Stimulated activated naive CD8-positive, alpha-beta T cell treated with anti-CD3 and anti-CD28 coated beads, Interleukin-15, Interleukin-2, amounts not matched to agents 100 ng/mL and 50 ng/mL, for 24 hours (primary cell): ENCODE data around the gene AGO1.

Source experiments
- H3K27ac Mint-ChIP-seq: one replicate; pipeline ENCODE4 v1.8.0; 2021; ENCODE audit warnings: mild to moderate bottlenecking, mixed read lengths
- H3K27me3 Mint-ChIP-seq: one replicate; pipeline ENCODE4 v1.8.0; 2021; ENCODE audit warnings: mixed read lengths
- H3K36me3 Mint-ChIP-seq: one replicate; pipeline ENCODE4 v1.8.0; 2021; ENCODE audit warnings: low read depth, mixed read lengths
- H3K4me1 Mint-ChIP-seq: one replicate; pipeline ENCODE4 v1.8.0; 2021; ENCODE audit warnings: low read depth, mixed read lengths
- H3K4me3 Mint-ChIP-seq: one replicate; pipeline ENCODE4 v1.8.0; 2021; ENCODE audit warnings: mild to moderate bottlenecking, mixed read lengths
- H3K9me3 Mint-ChIP-seq: one replicate; pipeline ENCODE4 v1.8.0; 2021; ENCODE audit warnings: mixed read lengths

AGO1 gene

GRCh38 chr1:35924838-35925237, 41.8 kb downstream of the AGO1 start:
- Mint-ChIP-seq H3K27me3 (no peaks in the 10 kb centered on the region), H3K9me3 (no peaks in the 10 kb centered on the region), H3K36me3 (peaks cover 15% of the 10 kb centered on the region), H3K4me1 (peaks cover 5% of the 10 kb centered on the region), H3K27ac (no peak overlapping the region), H3K4me3 (no peak overlapping the region)

DNA sequence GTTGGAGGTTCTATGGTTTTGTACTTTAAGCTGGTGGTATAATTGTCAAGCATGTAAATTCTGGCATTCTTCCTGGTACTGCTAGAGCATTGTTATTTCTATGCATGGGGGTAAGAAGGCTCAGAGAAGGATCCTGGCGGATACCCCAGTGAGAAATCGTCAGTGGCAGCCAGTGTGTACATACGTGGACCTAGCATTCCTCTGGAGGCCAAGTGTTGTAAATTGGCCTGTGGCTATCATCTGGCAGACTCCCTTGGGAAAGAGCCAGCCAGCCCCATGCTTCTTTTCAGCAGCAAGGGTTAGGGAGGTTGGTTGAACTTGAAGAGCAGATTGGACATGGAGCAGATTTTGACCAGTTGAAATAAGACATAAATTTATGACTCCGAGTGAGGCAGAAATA, 42.7 kb downstream of the AGO1 start:
- Mint-ChIP-seq H3K4me1 (peaks cover 11% of the 10 kb centered on the region), H3K4me3 (no peak overlapping the region), H3K27me3 (no peaks in the 10 kb centered on the region), H3K9me3 (no peaks in the 10 kb centered on the region), H3K36me3 (peaks cover 8% of the 10 kb centered on the region), H3K27ac (no peak overlapping the region)

- Mint-ChIP-seq H3K27me3 (no peaks in the 10 kb centered on the region), H3K9me3 (no peaks in the 10 kb centered on the region), H3K36me3 (peaks cover 3% of the 10 kb centered on the region), H3K4me3 (no peak overlapping the region), H3K4me1 (peaks cover 21% of the 10 kb centered on the region), H3K27ac (no peak overlapping the region)
Measured at GRCh38 chr1:35927472-35927871, 44.5 kb downstream of the AGO1 start.

DNA sequence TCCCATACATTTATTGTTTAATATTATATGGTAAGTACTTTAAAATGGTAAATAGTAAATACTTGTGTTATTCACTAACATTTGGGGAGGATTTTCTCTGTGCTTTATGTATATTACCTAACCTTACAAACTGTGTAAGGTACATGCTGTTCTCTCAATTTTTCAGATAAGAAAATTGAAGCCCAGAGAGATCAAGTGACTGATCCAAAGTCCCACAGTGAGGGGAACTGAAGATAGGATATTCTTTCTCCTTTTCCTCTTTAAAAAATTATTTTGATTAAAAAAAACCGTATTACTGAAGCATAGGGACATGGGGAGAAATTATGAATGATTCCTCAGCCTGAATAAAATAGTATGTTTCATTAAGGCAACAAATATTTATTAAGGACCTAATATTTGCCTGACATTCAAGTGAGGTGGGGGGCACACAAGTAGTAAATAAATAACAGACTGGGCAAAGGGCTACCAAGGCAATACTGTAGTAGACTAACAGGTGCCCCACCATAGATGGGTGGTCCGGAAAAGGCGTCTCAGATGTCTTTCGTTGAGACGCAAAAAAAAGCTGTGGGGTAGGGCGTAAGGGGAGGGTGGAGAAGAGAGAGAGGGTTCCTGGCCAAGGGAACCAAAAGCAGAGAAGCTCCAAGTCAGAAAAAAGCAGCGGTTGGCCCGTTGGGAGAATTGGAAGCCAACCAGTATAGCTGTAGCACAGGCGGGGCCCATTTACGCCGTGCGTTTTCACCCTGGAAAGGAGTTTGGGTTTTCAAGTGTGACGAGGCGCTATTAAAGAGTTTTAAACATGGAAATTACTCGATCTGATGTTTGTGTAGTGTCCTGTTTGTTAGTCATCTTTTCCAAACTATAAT, 47.0 kb downstream of the AGO1 start:
- Mint-ChIP-seq H3K27ac (peak overlapping the region; percentile 97), H3K27me3 (no peaks in the 10 kb centered on the region), H3K9me3 (no peaks in the 10 kb centered on the region), H3K4me3 (peak overlapping the region; percentile 98), H3K36me3 (peaks cover 7% of the 10 kb centered on the region), H3K4me1 (peaks cover 39% of the 10 kb centered on the region)

GRCh38 chr1:35930593-35931445, 47.8 kb downstream of the AGO1 start, which contains the start of gene AGO3:
Gene AGO3, plus strand, starts transcription at chr1:35931105. Its CDS starts 322 bp downstream, at chr1:35931427.
- peaks cover 43% of the 10 kb centered on the region for H3K4me1 Mint-ChIP-seq
- H3K27ac Mint-ChIP-seq: peak within 1 kb of the TSS; percentile 97
- H3K4me3 Mint-ChIP-seq: peak within 1 kb of the TSS; percentile 98
- H3K9me3 Mint-ChIP-seq: no peaks in the 10 kb centered on the region
- no peaks in the 10 kb centered on the region for H3K27me3 Mint-ChIP-seq
- H3K36me3 Mint-ChIP-seq: peaks cover 7% of the 10 kb centered on the region

GRCh38 chr1:35931446-35932157, 48.6 kb downstream of the AGO1 start:
- Mint-ChIP-seq H3K9me3 (no peaks in the 10 kb centered on the region), H3K36me3 (peaks cover 7% of the 10 kb centered on the region), H3K27ac (peak overlapping the region; percentile 95), H3K4me3 (peak overlapping the region; percentile 98), H3K4me1 (peaks cover 47% of the 10 kb centered on the region), H3K27me3 (no peaks in the 10 kb centered on the region)

- no peaks in the 10 kb centered on the region for H3K9me3 Mint-ChIP-seq
- H3K27ac Mint-ChIP-seq: peak overlapping the region; percentile 95
- peak overlapping the region; percentile 98 for H3K4me3 Mint-ChIP-seq
- H3K36me3 Mint-ChIP-seq: peaks cover 7% of the 10 kb centered on the region
- H3K4me1 Mint-ChIP-seq: peaks cover 47% of the 10 kb centered on the region
- no peaks in the 10 kb centered on the region for H3K27me3 Mint-ChIP-seq
Measured at GRCh38 chr1:35932158-35932636, 49.2 kb downstream of the AGO1 start.

DNA sequence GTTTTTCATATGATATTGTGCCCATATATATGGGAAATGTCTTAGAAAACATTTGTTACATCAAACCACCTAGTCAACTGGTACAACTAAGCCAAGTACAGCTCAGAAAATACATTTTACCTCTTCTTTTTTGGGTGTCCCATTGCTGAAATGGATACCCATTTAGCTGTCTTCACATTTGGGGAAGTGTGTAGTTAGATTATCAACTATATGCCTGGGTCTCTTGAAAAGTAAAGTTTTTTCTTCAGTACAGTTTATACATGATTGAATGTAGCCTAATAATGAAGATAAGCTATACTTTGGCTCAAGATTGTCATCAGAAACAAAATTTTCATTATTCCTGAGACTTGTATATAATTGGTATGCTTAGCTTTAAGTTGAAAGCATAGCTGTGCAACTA, 49.9 kb downstream of the AGO1 start:
- Mint-ChIP-seq H3K27ac (no peak overlapping the region), H3K4me3 (peak overlapping the region; percentile 98), H3K4me1 (peaks cover 47% of the 10 kb centered on the region), H3K27me3 (no peaks in the 10 kb centered on the region), H3K9me3 (no peaks in the 10 kb centered on the region), H3K36me3 (peaks cover 7% of the 10 kb centered on the region)

GRCh38 chr1:35935442-35936388, 52.7 kb downstream of the AGO1 start:
- no peak overlapping the region for H3K27ac Mint-ChIP-seq
- no peak overlapping the region for H3K4me3 Mint-ChIP-seq
- H3K9me3 Mint-ChIP-seq: no peaks in the 10 kb centered on the region
- H3K36me3 Mint-ChIP-seq: peaks cover 12% of the 10 kb centered on the region
- peaks cover 40% of the 10 kb centered on the region for H3K4me1 Mint-ChIP-seq
- H3K27me3 Mint-ChIP-seq: no peaks in the 10 kb centered on the region

DNA sequence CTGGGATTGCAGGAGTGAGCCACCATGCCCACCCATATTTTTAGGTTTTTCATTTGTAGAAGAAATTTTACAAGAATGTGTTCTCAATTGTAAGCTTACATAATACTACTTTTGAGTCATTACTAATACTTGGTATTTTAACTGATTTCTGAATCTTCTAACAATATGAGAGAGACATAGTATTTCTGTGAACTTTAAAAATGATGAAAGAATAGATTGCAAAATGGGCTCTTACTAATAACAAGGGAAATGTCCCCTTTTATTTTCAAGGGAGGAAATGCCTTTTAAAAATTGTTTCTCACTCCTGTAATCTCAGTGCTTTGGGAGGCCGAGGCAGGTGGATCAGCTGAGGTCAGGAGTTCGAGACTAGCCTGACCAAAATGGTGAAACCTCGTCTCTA, 53.8 kb downstream of the AGO1 start:
- Mint-ChIP-seq H3K27me3 (no peaks in the 10 kb centered on the region), H3K4me1 (peaks cover 47% of the 10 kb centered on the region), H3K27ac (no peak overlapping the region), H3K4me3 (no peak overlapping the region), H3K9me3 (no peaks in the 10 kb centered on the region), H3K36me3 (peaks cover 12% of the 10 kb centered on the region)

DNA sequence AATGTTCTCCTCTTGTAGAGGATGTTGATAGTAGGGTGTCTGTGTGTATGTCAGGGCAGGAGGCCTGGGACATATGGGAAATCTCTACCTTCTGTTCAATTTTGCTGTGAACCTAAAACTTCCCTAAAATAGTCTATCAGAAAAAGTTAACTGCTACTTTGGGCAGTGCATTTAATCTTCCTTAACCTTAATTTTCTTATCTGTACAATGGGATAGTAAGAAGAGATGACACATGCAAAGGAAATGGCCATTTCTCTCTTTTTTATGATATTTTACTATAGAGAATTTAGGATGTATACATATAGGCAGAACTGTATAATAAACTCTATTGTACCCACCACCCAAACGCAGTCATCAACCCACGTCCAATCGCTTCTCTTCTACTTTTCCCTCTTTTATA, 56.5 kb downstream of the AGO1 start:
- H3K27ac Mint-ChIP-seq: no peak overlapping the region
- peaks cover 48% of the 10 kb centered on the region for H3K4me1 Mint-ChIP-seq
- H3K27me3 Mint-ChIP-seq: no peaks in the 10 kb centered on the region

GRCh38 chr1:35945327-35945726, 62.3 kb downstream of the AGO1 start:
- Mint-ChIP-seq H3K27me3 (no peaks in the 10 kb centered on the region), H3K4me3 (no peak overlapping the region), H3K27ac (no peak overlapping the region), H3K36me3 (peaks cover 34% of the 10 kb centered on the region), H3K9me3 (no peaks in the 10 kb centered on the region), H3K4me1 (peaks cover 54% of the 10 kb centered on the region)

More for the DNA sequence above, 56.5 kb downstream of the AGO1 start:
- Mint-ChIP-seq H3K4me3 (no peak overlapping the region), H3K36me3 (peaks cover 11% of the 10 kb centered on the region), H3K9me3 (no peaks in the 10 kb centered on the region)

GRCh38 chr1:35947547-35947946, 64.5 kb downstream of the AGO1 start:
- Mint-ChIP-seq H3K4me3 (no peak overlapping the region), H3K27me3 (no peaks in the 10 kb centered on the region), H3K27ac (no peak overlapping the region), H3K36me3 (peaks cover 27% of the 10 kb centered on the region), H3K4me1 (peaks cover 36% of the 10 kb centered on the region), H3K9me3 (no peaks in the 10 kb centered on the region)

- H3K27me3 Mint-ChIP-seq: no peaks in the 10 kb centered on the region
- H3K27ac Mint-ChIP-seq: no peak overlapping the region
- no peak overlapping the region for H3K4me3 Mint-ChIP-seq
- peaks cover 22% of the 10 kb centered on the region for H3K36me3 Mint-ChIP-seq
- H3K9me3 Mint-ChIP-seq: no peaks in the 10 kb centered on the region
- H3K4me1 Mint-ChIP-seq: no peaks in the 10 kb centered on the region
Measured at GRCh38 chr1:35958558-35958957, 75.5 kb downstream of the AGO1 start.
